Measurements from ENCODE around the gene SELP. TPM values are rescaled to one million over a fixed set of nuclear protein-coding genes. Genes with fewer than 3 reads are reported as not detected.

Gene SELP
- polyA plus RNA-seq, 1 of the 3 experiments (the other 2 are of a cell fraction) = not detected

DNA sequence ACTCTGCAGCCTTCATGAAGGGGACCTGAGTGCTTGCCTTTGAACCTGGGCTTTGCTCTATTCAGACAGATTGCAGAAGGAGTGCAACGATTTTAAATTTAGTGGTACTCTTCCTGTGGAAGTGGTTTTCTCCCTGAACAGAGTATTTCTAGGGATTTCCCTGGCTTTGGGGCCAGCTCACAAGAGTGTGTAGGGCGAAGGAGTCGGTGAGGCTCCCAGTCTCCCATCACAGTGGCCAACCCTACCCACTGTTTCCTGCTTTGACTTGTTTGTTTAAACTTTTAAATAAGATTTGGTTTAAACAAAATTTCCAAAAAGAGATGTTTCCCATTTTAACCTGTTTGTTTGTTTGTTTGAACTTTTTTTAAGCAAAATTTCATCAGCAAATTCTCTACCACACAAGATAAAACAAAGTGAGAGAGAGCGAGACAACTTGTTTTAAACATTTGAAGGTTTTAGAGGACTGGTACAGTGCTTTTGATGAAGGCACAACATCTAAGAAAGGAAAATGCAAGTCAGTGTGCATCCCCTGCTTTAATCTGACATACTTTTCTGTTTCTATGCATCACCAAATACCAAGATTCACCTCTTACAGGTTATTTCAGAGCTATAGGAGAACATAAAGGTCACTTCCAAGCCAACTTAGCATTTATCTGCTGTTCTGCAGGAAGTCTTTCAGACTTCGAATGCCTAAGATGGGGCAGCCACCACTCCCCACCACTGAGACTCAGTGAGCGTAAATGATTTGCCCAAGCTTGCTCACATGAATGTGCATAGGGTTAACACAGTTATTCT lies 6.6 kb downstream of the SELP start:
- CTCF ChIA-PET = no interaction called here

GRCh38 chr1:169620565-169620964 lies 9.4 kb downstream of the SELP start:
- Histone ChIP-seq H4K20me1 (ENCODE audit: insufficient read depth) (no peaks in the 10 kb centered on the region), H3K9me3 (no peaks in the 10 kb centered on the region), H3K4me3 (ENCODE audit: low read depth in 2 of 2, low read length in 1 of 2) (no peak overlapping the region), H3K27me3 (ENCODE audit: insufficient read depth) (peaks cover 33% of the 10 kb centered on the region), H3K79me2 (ENCODE audit: insufficient read depth) (no peaks in the 10 kb centered on the region), H2AFZ (ENCODE audit: low read depth) (no peak overlapping the region), H3K4me1 (ENCODE audit: control insufficient read depth in 1 of 2, insufficient read depth in 2 of 2, low read depth in 1 of 2, low read length in 1 of 2) (no peaks in the 10 kb centered on the region), H3F3A (replicated peaks; ENCODE audit: insufficient read depth) (no peaks in the 10 kb centered on the region), H3K4me2 (no peak overlapping the region), H3K36me3 (replicated peaks in 1 of 2; ENCODE audit: control insufficient read depth in 1 of 2, insufficient read depth in 2 of 2, low read length in 1 of 2) (no peaks in the 10 kb centered on the region), H3K9ac (no peak overlapping the region), H3K9me2 (0 out of 2 replicates have a peak, but pooled peaks cover 5% of the 10 kb centered on the region), H3K27ac (ENCODE audit: low read depth in 2 of 2, low read length in 1 of 2) (no peak overlapping the region)
- no peak for DNase-seq
- TF ChIP-seq, protein P1, sequence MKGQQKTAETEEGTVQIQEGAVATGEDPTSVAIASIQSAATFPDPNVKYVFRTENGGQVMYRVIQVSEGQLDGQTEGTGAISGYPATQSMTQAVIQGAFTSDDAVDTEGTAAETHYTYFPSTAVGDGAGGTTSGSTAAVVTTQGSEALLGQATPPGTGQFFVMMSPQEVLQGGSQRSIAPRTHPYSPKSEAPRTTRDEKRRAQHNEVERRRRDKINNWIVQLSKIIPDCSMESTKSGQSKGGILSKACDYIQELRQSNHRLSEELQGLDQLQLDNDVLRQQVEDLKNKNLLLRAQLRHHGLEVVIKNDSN (IDR thresholded peaks at IDR 0.05; ENCODE audit: borderline replicate concordance, low read depth) = no peak
- TF ChIP-seq RCOR1 (IDR thresholded peaks at IDR 0.05; ENCODE audit: low read length) = no peak
- TF ChIP-seq, protein P2, sequence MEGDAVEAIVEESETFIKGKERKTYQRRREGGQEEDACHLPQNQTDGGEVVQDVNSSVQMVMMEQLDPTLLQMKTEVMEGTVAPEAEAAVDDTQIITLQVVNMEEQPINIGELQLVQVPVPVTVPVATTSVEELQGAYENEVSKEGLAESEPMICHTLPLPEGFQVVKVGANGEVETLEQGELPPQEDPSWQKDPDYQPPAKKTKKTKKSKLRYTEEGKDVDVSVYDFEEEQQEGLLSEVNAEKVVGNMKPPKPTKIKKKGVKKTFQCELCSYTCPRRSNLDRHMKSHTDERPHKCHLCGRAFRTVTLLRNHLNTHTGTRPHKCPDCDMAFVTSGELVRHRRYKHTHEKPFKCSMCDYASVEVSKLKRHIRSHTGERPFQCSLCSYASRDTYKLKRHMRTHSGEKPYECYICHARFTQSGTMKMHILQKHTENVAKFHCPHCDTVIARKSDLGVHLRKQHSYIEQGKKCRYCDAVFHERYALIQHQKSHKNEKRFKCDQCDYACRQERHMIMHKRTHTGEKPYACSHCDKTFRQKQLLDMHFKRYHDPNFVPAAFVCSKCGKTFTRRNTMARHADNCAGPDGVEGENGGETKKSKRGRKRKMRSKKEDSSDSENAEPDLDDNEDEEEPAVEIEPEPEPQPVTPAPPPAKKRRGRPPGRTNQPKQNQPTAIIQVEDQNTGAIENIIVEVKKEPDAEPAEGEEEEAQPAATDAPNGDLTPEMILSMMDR (IDR thresholded peaks at IDR 0.05) = no peak
- CTCF ChIA-PET = no interaction called here
- 24% methylated on average over 7 of the region's 8 CpGs for WGBS (ENCODE audit: low lambda C conversion rate)
- POLR2A ChIA-PET = no interaction called here

More for the DNA sequence above, 6.6 kb downstream of the SELP start:
- 0 out of 2 replicates have a peak, but pooled peaks cover 5% of the 10 kb centered on the region for H3K9me2 ChIP-seq
- H3K27me3 ChIP-seq (ENCODE audit: insufficient read depth) = peaks cover 42% of the 10 kb centered on the region
- no peaks in the 10 kb centered on the region for H4K20me1 ChIP-seq (ENCODE audit: insufficient read depth)
- no peaks in the 10 kb centered on the region for H3K9me3 ChIP-seq
- no peak for TF ChIP-seq RAD21 (IDR thresholded peaks at IDR 0.05; ENCODE audit: low read length)
- H3F3A ChIP-seq (replicated peaks; ENCODE audit: insufficient read depth) = no peaks in the 10 kb centered on the region
- 3% methylated on average over 6 of the region's 6 CpGs for WGBS (ENCODE audit: low lambda C conversion rate)
- POLR2A ChIA-PET = no interaction called here
- no peak overlapping the region for H2AFZ ChIP-seq (ENCODE audit: low read depth)
- no peaks in the 10 kb centered on the region for H3K79me2 ChIP-seq (ENCODE audit: insufficient read depth)
- H3K9ac ChIP-seq = no peak overlapping the region
- H3K4me2 ChIP-seq = no peak overlapping the region
- H3K36me3 ChIP-seq (replicated peaks in 1 of 2; ENCODE audit: control insufficient read depth in 1 of 2, insufficient read depth in 2 of 2, low read length in 1 of 2) = no peaks in the 10 kb centered on the region
- DNase-seq = no peak
- no peak overlapping the region for H3K4me3 ChIP-seq (ENCODE audit: low read depth in 2 of 2, low read length in 1 of 2)
- no peak overlapping the region for H3K27ac ChIP-seq (ENCODE audit: low read depth in 2 of 2, low read length in 1 of 2)
- no peaks in the 10 kb centered on the region for H3K4me1 ChIP-seq (ENCODE audit: control insufficient read depth in 1 of 2, insufficient read depth in 2 of 2, low read depth in 1 of 2, low read length in 1 of 2)

GRCh38 chr1:169618367-169618766 lies 11.6 kb downstream of the SELP start:
- Histone ChIP-seq H2AFZ (ENCODE audit: low read depth) (no peak overlapping the region), H3K9me3 (no peaks in the 10 kb centered on the region), H3K4me3 (ENCODE audit: low read depth in 2 of 2, low read length in 1 of 2) (no peak overlapping the region), H3K9ac (no peak overlapping the region), H3K9me2 (0 out of 2 replicates have a peak, but pooled peaks cover 4% of the 10 kb centered on the region), H3K27me3 (ENCODE audit: insufficient read depth) (peaks cover 28% of the 10 kb centered on the region), H4K20me1 (ENCODE audit: insufficient read depth) (no peaks in the 10 kb centered on the region), H3K36me3 (replicated peaks in 1 of 2; ENCODE audit: control insufficient read depth in 1 of 2, insufficient read depth in 2 of 2, low read length in 1 of 2) (no peaks in the 10 kb centered on the region), H3F3A (replicated peaks; ENCODE audit: insufficient read depth) (no peaks in the 10 kb centered on the region), H3K27ac (ENCODE audit: low read depth in 2 of 2, low read length in 1 of 2) (no peak overlapping the region), H3K4me2 (no peak overlapping the region), H3K4me1 (ENCODE audit: control insufficient read depth in 1 of 2, insufficient read depth in 2 of 2, low read depth in 1 of 2, low read length in 1 of 2) (no peaks in the 10 kb centered on the region), H3K79me2 (ENCODE audit: insufficient read depth) (no peaks in the 10 kb centered on the region)
- ChIA-PET POLR2A (no interaction called here), CTCF (no interaction called here)
- DNase-seq = no peak
- 0% methylated on average over 2 of the region's 2 CpGs for WGBS (ENCODE audit: low lambda C conversion rate)
- no peak for TF ChIP-seq FOXM1 (IDR thresholded peaks at IDR 0.05; ENCODE audit: low read depth)
- TF ChIP-seq, protein P1 (IDR thresholded peaks at IDR 0.05; ENCODE audit: borderline replicate concordance, low read depth) = no peak
- no peak for TF ChIP-seq FOXJ3 (CRISPR knock-in tag; IDR thresholded peaks at IDR 0.05)
- no peak for TF ChIP-seq FOSL2 (IDR thresholded peaks at IDR 0.05; ENCODE audit: borderline replicate concordance, low read depth)
- TF ChIP-seq YY1 (IDR thresholded peaks at IDR 0.05; ENCODE audit: low read depth) = no peak
- TF ChIP-seq MEF2A (IDR thresholded peaks at IDR 0.05; ENCODE audit: borderline replicate concordance, low read depth) = no peak
- no peak for TF ChIP-seq RCOR1 (IDR thresholded peaks at IDR 0.05; ENCODE audit: low read length)
- TF ChIP-seq, protein P3, sequence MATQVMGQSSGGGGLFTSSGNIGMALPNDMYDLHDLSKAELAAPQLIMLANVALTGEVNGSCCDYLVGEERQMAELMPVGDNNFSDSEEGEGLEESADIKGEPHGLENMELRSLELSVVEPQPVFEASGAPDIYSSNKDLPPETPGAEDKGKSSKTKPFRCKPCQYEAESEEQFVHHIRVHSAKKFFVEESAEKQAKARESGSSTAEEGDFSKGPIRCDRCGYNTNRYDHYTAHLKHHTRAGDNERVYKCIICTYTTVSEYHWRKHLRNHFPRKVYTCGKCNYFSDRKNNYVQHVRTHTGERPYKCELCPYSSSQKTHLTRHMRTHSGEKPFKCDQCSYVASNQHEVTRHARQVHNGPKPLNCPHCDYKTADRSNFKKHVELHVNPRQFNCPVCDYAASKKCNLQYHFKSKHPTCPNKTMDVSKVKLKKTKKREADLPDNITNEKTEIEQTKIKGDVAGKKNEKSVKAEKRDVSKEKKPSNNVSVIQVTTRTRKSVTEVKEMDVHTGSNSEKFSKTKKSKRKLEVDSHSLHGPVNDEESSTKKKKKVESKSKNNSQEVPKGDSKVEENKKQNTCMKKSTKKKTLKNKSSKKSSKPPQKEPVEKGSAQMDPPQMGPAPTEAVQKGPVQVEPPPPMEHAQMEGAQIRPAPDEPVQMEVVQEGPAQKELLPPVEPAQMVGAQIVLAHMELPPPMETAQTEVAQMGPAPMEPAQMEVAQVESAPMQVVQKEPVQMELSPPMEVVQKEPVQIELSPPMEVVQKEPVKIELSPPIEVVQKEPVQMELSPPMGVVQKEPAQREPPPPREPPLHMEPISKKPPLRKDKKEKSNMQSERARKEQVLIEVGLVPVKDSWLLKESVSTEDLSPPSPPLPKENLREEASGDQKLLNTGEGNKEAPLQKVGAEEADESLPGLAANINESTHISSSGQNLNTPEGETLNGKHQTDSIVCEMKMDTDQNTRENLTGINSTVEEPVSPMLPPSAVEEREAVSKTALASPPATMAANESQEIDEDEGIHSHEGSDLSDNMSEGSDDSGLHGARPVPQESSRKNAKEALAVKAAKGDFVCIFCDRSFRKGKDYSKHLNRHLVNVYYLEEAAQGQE (IDR thresholded peaks at IDR 0.05; ENCODE audit: low read depth, low read length) = no peak
- no peak for TF ChIP-seq EZH2phosphoT487 (IDR thresholded peaks at IDR 0.05; ENCODE audit: borderline replicate concordance, low read depth)

Measured in SK-N-SH (cell line).